Neutrophil (primary cell): ENCODE results near the gene SRPRA.
"Not testable (repeated sequence)": the region's sequence is repeated elsewhere in the genome, so short reads cannot be mapped to it uniquely, and the experiment has no call there.

Experiments used
- H3K27ac ChIP-seq: fragments of 200-600 bp; sonication (generic); 2 replicates; pipeline ENCODE4 v1.5.1; 2016; ENCODE audit warnings: mild to moderate bottlenecking, moderate library complexity
- H3K27me3 ChIP-seq: fragments of 200-600 bp; sonication (generic); 2 replicates; pipeline ENCODE4 v1.6.0; 2016; ENCODE audit warnings: mild to moderate bottlenecking
- H3K36me3 ChIP-seq: fragments of 200-600 bp; sonication (generic); 2 replicates; pipeline ENCODE4 v1.5.1; 2017
- H3K4me1 ChIP-seq, 2 experiments: fragments of 200-600 bp in 1 of 2; sonication (generic) in 1 of 2; 1 replicate in 1 of 2; 2 replicates in 1 of 2; pipeline versions ENCODE4 v1.5.1 to v1.6.1; 2013 to 2016; ENCODE audit warnings: low read depth in 1 of 2, low read length in 1 of 2, mild to moderate bottlenecking in 1 of 2, moderate library complexity in 1 of 2; ENCODE audit not compliant: control insufficient read depth in 1 of 2, insufficient read depth in 1 of 2
- H3K4me3 ChIP-seq, 2 experiments: fragments of 200-600 bp in 1 of 2; sonication (generic) in 1 of 2; 1 replicate in 1 of 2; 2 replicates in 1 of 2; pipeline ENCODE4 v1.5.1; 2013 to 2016; ENCODE audit warnings: low read depth in 1 of 2, low read length in 1 of 2, mild to moderate bottlenecking in 1 of 2, moderate library complexity in 1 of 2
- H3K9me3 ChIP-seq: fragments of 200-600 bp; sonication (generic); 2 replicates; pipeline ENCODE4 v1.5.1; 2016
- CTCF ChIP-seq: fragments of 200-600 bp; sonication (generic); IDR thresholded peaks from 2 replicates; pipeline ENCODE4 v1.5.1; 2016; ENCODE audit warnings: antibody characterized with exemption

Gene SRPRA

GRCh38 chr11:126311401-126312291 is 43.0 kb upstream of the SRPRA start:
- H3K27ac ChIP-seq, result peak overlapping the region; percentile 91
- H3K9me3 ChIP-seq, result no peaks in the 10 kb centered on the region
- H3K4me3 ChIP-seq, result peak overlapping the region; percentile 39 to 56
- H3K4me1 ChIP-seq, result peaks cover 60 to 61% of the 10 kb centered on the region in 2 experiments
- peak; percentile 74 for TF ChIP-seq CTCF
- no peaks in the 10 kb centered on the region for H3K27me3 ChIP-seq
- no peaks in the 10 kb centered on the region for H3K36me3 ChIP-seq

GRCh38 chr11:126310992-126311310 is 42.3 kb upstream of the SRPRA start:
- Histone ChIP-seq H3K4me3 (peak overlapping the region; percentile 19 to 56), H3K36me3 (no peaks in the 10 kb centered on the region)

GRCh38 chr11:126310200-126310991 is 41.7 kb upstream of the SRPRA start:
- no peaks in the 10 kb centered on the region for H3K27me3 ChIP-seq
- no peaks in the 10 kb centered on the region for H3K36me3 ChIP-seq
- peak overlapping the region; percentile 19 to 56 for H3K4me3 ChIP-seq
- no peaks in the 10 kb centered on the region for H3K9me3 ChIP-seq
- peak overlapping the region; percentile 91 for H3K27ac ChIP-seq
- TF ChIP-seq CTCF, result peak; percentile 84
- H3K4me1 ChIP-seq, result peaks cover 48 to 49% of the 10 kb centered on the region in 2 experiments

More at GRCh38 chr11:126310992-126311310, 42.3 kb upstream of the SRPRA start:
- Histone ChIP-seq H3K27me3 (no peaks in the 10 kb centered on the region), H3K4me1 (peaks cover 53 to 54% of the 10 kb centered on the region in 2 experiments), H3K9me3 (no peaks in the 10 kb centered on the region), H3K27ac (peak overlapping the region; percentile 91)
- no peak for TF ChIP-seq CTCF

GRCh38 chr11:126308771-126309170 is 40.1 kb upstream of the SRPRA start:
- not testable (repeated sequence) for H3K27ac ChIP-seq
- H3K4me1 ChIP-seq, result peaks cover 49% of the 10 kb centered on the region in 2 experiments

GRCh38 chr11:126308271-126308671 is 39.6 kb upstream of the SRPRA start:
- no peak overlapping the region for H3K27ac ChIP-seq
- H3K9me3 ChIP-seq, result no peaks in the 10 kb centered on the region
- no peaks in the 10 kb centered on the region for H3K27me3 ChIP-seq
- TF ChIP-seq CTCF, result no peak
- no peak overlapping the region for H3K4me3 ChIP-seq
- peaks cover 49% of the 10 kb centered on the region in 2 experiments for H3K4me1 ChIP-seq
- no peaks in the 10 kb centered on the region for H3K36me3 ChIP-seq

More at GRCh38 chr11:126308771-126309170, 40.1 kb upstream of the SRPRA start:
- not testable (repeated sequence) for H3K27me3 ChIP-seq, H3K4me3 ChIP-seq, H3K36me3 ChIP-seq, H3K9me3 ChIP-seq
